ENCODE measurements around the gene TTYH3. TPM values are rescaled to one million over a fixed set of nuclear protein-coding genes. Genes with fewer than 3 reads are reported as not detected.

Gene TTYH3
- polyA plus RNA-seq, 1 donor (not counting 4 experiments of a cell fraction or from before 2014, with no cell fraction given): 8.5 TPM

GRCh38 chr7:2586326-2587020 is 45.3 kb upstream of the TTYH3 start:
- no peak for FAIRE-seq

DNA sequence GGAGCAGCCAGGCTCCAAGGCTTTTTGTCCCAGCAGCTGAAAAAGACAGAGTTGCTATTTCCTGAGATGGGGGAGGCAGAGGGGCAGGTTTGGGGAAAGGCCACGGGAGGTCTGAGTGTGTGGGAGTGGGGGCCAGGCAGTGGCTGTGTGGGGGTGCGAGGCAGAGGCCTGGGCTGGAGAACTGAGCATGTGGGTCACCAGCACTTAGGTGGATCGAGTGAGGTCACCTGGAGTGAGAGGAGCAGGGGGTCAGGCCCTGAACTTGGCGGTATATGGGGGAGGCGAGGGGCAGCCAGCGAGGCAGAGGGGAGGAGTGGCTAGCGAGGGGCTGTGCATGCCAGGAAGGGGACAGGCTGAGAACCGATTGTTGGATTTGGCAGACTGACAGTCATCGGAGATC is 44.7 kb upstream of the TTYH3 start:
- H3K36me3 ChIP-seq (ENCODE audit: control insufficient read depth in 2 of 2, extremely low read depth in 1 of 2, insufficient read depth in 2 of 2, low read length in 2 of 2): peaks cover 5 to 9% of the 10 kb centered on the region in 2 experiments
- H2AFZ ChIP-seq (ENCODE audit: control insufficient read depth, low read length): no peak overlapping the region
- H4K20me1 ChIP-seq (ENCODE audit: control insufficient read depth, extremely low read depth, insufficient read depth, low read length): no peaks in the 10 kb centered on the region
- no peaks in the 10 kb centered on the region for H3K4me1 ChIP-seq (ENCODE audit: control insufficient read depth, extremely low read depth, insufficient read depth, low read length)
- no peaks in the 10 kb centered on the region for H3K9me3 ChIP-seq (ENCODE audit: control insufficient read depth, low read depth, low read length)
- FAIRE-seq: no peak
- TF ChIP-seq, protein P1, sequence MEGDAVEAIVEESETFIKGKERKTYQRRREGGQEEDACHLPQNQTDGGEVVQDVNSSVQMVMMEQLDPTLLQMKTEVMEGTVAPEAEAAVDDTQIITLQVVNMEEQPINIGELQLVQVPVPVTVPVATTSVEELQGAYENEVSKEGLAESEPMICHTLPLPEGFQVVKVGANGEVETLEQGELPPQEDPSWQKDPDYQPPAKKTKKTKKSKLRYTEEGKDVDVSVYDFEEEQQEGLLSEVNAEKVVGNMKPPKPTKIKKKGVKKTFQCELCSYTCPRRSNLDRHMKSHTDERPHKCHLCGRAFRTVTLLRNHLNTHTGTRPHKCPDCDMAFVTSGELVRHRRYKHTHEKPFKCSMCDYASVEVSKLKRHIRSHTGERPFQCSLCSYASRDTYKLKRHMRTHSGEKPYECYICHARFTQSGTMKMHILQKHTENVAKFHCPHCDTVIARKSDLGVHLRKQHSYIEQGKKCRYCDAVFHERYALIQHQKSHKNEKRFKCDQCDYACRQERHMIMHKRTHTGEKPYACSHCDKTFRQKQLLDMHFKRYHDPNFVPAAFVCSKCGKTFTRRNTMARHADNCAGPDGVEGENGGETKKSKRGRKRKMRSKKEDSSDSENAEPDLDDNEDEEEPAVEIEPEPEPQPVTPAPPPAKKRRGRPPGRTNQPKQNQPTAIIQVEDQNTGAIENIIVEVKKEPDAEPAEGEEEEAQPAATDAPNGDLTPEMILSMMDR (optimal IDR thresholded peaks at IDR 0.05 in 1 of 3, IDR thresholded peaks at IDR 0.05 in 1 of 3, conservative IDR thresholded peaks at IDR 0.05 in 1 of 3; ENCODE audit: extremely low read depth in 1 of 3, insufficient read depth in 2 of 3, low read length in 3 of 3): no peak
- TF ChIP-seq EZH2 (IDR thresholded peaks at IDR 0.05; ENCODE audit: low read length): no peak
- no peak overlapping the region for H3K4me2 ChIP-seq (ENCODE audit: control insufficient read depth, extremely low read depth, insufficient read depth, low read depth, low read length)
- no peaks in the 10 kb centered on the region for H3K9me1 ChIP-seq (ENCODE audit: control insufficient read depth, extremely low read depth, insufficient read depth, low read length)
- H3K9ac ChIP-seq (ENCODE audit: control insufficient read depth, extremely low read depth, insufficient read depth, low read length): no peak overlapping the region
- dilution Hi-C loops (cut with MboI; ENCODE audit: extremely low pct_ligation_motif_present, low sequenced_read_pairs): no loop called here
- H3K27ac ChIP-seq (ENCODE audit: control insufficient read depth, insufficient read depth, low read length): no peak overlapping the region
- no peak overlapping the region for H3K4me3 ChIP-seq (ENCODE audit: control insufficient read depth in 2 of 3, extremely low read depth in 1 of 3, insufficient read depth in 2 of 3, low read depth in 1 of 3, low read length in 3 of 3)
- no peaks in the 10 kb centered on the region for H3K79me2 ChIP-seq (ENCODE audit: control insufficient read depth, insufficient read depth, low read length)
- H3K27me3 ChIP-seq (ENCODE audit: control insufficient read depth, extremely low read depth, insufficient read depth, low read length): no peaks in the 10 kb centered on the region
- DNase-seq (ENCODE audit: low read depth, low spot score): no peak

More at GRCh38 chr7:2586326-2587020, 45.3 kb upstream of the TTYH3 start:
- Histone ChIP-seq H3K4me2 (ENCODE audit: control insufficient read depth, extremely low read depth, insufficient read depth, low read depth, low read length) (no peak overlapping the region), H2AFZ (ENCODE audit: control insufficient read depth, low read length) (no peak overlapping the region), H3K9ac (ENCODE audit: control insufficient read depth, extremely low read depth, insufficient read depth, low read length) (no peak overlapping the region), H3K4me3 (ENCODE audit: control insufficient read depth in 2 of 3, extremely low read depth in 1 of 3, insufficient read depth in 2 of 3, low read depth in 1 of 3, low read length in 3 of 3) (no peak overlapping the region), H3K9me3 (ENCODE audit: control insufficient read depth, low read depth, low read length) (no peaks in the 10 kb centered on the region), H4K20me1 (ENCODE audit: control insufficient read depth, extremely low read depth, insufficient read depth, low read length) (no peaks in the 10 kb centered on the region), H3K9me1 (ENCODE audit: control insufficient read depth, extremely low read depth, insufficient read depth, low read length) (no peaks in the 10 kb centered on the region), H3K27me3 (ENCODE audit: control insufficient read depth, extremely low read depth, insufficient read depth, low read length) (no peaks in the 10 kb centered on the region), H3K36me3 (ENCODE audit: control insufficient read depth in 2 of 2, extremely low read depth in 1 of 2, insufficient read depth in 2 of 2, low read length in 2 of 2) (peaks cover 3 to 9% of the 10 kb centered on the region in 2 experiments), H3K4me1 (ENCODE audit: control insufficient read depth, extremely low read depth, insufficient read depth, low read length) (no peaks in the 10 kb centered on the region), H3K27ac (ENCODE audit: control insufficient read depth, insufficient read depth, low read length) (no peak overlapping the region), H3K79me2 (ENCODE audit: control insufficient read depth, insufficient read depth, low read length) (no peaks in the 10 kb centered on the region)
- dilution Hi-C loops (cut with MboI; ENCODE audit: extremely low pct_ligation_motif_present, low sequenced_read_pairs): no loop called here
- TF ChIP-seq, protein P1 (optimal IDR thresholded peaks at IDR 0.05 in 1 of 3, IDR thresholded peaks at IDR 0.05 in 1 of 3, conservative IDR thresholded peaks at IDR 0.05 in 1 of 3; ENCODE audit: extremely low read depth in 1 of 3, insufficient read depth in 2 of 3, low read length in 3 of 3): no peak
- TF ChIP-seq EZH2 (IDR thresholded peaks at IDR 0.05; ENCODE audit: low read length): no peak
- no peak for DNase-seq (ENCODE audit: low read depth, low spot score)
